Neural progenitor cell (in vitro differentiated cells): ENCODE measurements around the gene CD8B. TPM values are rescaled to one million over a fixed set of nuclear protein-coding genes. Genes with fewer than 3 reads are reported as not detected.

Experiments used
- DNase-seq: peaks from one replicate; pipeline ENCODE4 v3.0.0-alpha.2; 2016; ENCODE audit warnings: low spot score
- H2AFZ ChIP-seq: fragments of 200-600 bp; sonication (generic); replicated peaks from 2 replicates; pipeline ENCODE4 v1.6.1; 2016; ENCODE audit warnings: antibody characterized with exemption
- H3F3A ChIP-seq: fragments of 200-600 bp; sonication (generic); 2 replicates; pipeline ENCODE4 v1.6.1; 2016; ENCODE audit warnings: antibody characterized with exemption, low read depth
- H3K27ac ChIP-seq: fragments of 200-600 bp; sonication (generic); 2 replicates; pipeline ENCODE4 v1.5.1; 2016; ENCODE audit warnings: mild to moderate bottlenecking
- H3K27me3 ChIP-seq: fragments of 200-600 bp; sonication (generic); 2 replicates; pipeline ENCODE4 v1.6.1; 2016; ENCODE audit warnings: mild to moderate bottlenecking, moderate library complexity
- H3K36me3 ChIP-seq: fragments of 200-600 bp; sonication (generic); 2 replicates; pipeline ENCODE4 v1.5.1; 2016
- H3K4me1 ChIP-seq: fragments of 200-600 bp; sonication (generic); 2 replicates; pipeline ENCODE4 v1.6.1; 2016; ENCODE audit warnings: mixed run types
- H3K4me2 ChIP-seq: fragments of 200-600 bp; sonication (generic); 2 replicates; pipeline ENCODE4 v1.6.1; 2016
- H3K4me3 ChIP-seq: fragments of 200-600 bp; sonication (generic); 2 replicates; pipeline ENCODE4 v1.5.1; 2016
- H3K79me2 ChIP-seq: fragments of 200-600 bp; sonication (generic); 2 replicates; pipeline ENCODE4 v1.6.1; 2016; ENCODE audit warnings: low read depth
- H3K9ac ChIP-seq: fragments of 200-600 bp; sonication (generic); 2 replicates; pipeline ENCODE4 v1.6.1; 2016
- H3K9me3 ChIP-seq: fragments of 200-600 bp; sonication (generic); 2 replicates; pipeline ENCODE4 v1.5.1; 2016; ENCODE audit warnings: low read depth
- H4K20me1 ChIP-seq: fragments of 200-600 bp; sonication (generic); 2 replicates; pipeline ENCODE4 v1.6.1; 2016; ENCODE audit warnings: low read depth
- H3K27ac Mint-ChIP-seq: 3 replicates; pipeline ENCODE4 v1.8.0; 2021; ENCODE audit warnings: mixed read lengths
- H3K27me3 Mint-ChIP-seq: 2 replicates; pipeline ENCODE4 v1.8.0; 2022; ENCODE audit warnings: low read depth, mild to moderate bottlenecking, inconsistent platforms, moderate library complexity, mixed read lengths; ENCODE audit not compliant: insufficient read depth
- H3K36me3 Mint-ChIP-seq: 3 replicates; pipeline ENCODE4 v1.8.0; 2021; ENCODE audit warnings: mixed read lengths
- H3K4me1 Mint-ChIP-seq: 3 replicates; pipeline ENCODE4 v1.8.0; 2021; ENCODE audit warnings: mixed read lengths
- H3K4me3 Mint-ChIP-seq: 3 replicates; pipeline ENCODE4 v1.8.0; 2021; ENCODE audit warnings: mild to moderate bottlenecking, moderate library complexity, mixed read lengths
- H3K9me3 Mint-ChIP-seq: 3 replicates; pipeline ENCODE4 v1.8.0; 2020; ENCODE audit warnings: mixed read lengths
- EZH2 ChIP-seq: fragments of 200-600 bp; sonication (generic); IDR thresholded peaks from 2 replicates; pipeline ENCODE4 v1.6.1; 2017; ENCODE audit warnings: antibody characterized with exemption, mild to moderate bottlenecking, moderate library complexity
- EZH2phosphoT487 ChIP-seq: fragments of 200-600 bp; sonication (generic); IDR thresholded peaks from 2 replicates; pipeline ENCODE4 v1.6.1; 2017; ENCODE audit warnings: antibody characterized with exemption
- total RNA-seq: library from RNA; depleted of rRNA; stranded (reverse); fragments of >200 nt; gene quantifications from 2 replicates; pipeline ENCODE4 v1.2.3, GENCODE V29; 2015; ENCODE audit warnings: low replicate concordance
- TF ChIP-seq, protein P1 (sequence below): fragments of 200-600 bp; sonication (generic); IDR thresholded peaks from 2 replicates; pipeline ENCODE4 v1.5.1; 2017; ENCODE audit warnings: antibody characterized with exemption, mild to moderate bottlenecking

Gene CD8B
- total RNA-seq, 1 donor from 2014 or later: not detected

DNA sequence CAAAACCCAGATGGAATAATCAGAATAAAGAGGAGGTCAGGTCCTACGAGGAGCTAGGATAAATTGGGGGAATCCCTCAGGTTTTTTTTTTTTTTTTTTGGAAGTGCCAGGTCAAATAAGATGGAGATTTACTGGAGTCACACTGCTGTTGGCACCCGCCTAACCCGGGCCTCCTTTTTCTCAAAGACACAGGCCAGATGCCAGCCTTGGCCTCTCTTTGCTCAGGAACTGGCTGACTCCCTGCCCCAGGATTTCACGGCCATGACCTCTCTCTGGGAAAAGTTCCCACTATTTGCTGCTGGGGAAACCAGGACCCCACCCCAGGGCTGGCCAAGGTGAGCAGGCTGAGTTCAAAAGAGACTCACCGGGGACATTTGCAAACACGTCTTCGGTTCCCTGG is 73.5 kb downstream of the CD8B start:
- peaks cover 5% of the 10 kb centered on the region for H3K9me3 Mint-ChIP-seq
- H3F3A ChIP-seq: peaks cover 4% of the 10 kb centered on the region
- H4K20me1 ChIP-seq: peaks cover 3% of the 10 kb centered on the region

DNA sequence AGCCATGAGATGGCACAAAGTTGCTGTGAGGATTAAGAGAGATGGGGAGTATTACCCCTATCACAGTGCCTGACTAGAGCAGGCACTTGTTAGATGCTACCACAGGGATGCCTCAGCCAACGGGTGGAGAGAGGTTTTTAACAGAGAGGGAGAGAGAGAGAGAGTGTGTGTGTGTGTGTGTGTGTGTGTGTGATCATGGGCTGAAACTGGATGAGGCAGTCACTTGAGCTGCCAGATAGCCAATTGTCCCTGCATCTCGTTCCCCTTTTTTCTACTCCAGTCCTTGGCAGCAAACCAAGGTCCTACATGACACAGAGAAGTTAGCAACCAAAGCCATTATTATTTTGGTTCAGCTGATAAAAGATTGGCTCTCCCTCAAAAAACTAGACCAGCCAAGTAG is 74.0 kb downstream of the CD8B start:
- H3K27ac Mint-ChIP-seq: no peak overlapping the region
- TF ChIP-seq EZH2phosphoT487 (no peak), EZH2 (no peak)
- TF ChIP-seq, protein P1, sequence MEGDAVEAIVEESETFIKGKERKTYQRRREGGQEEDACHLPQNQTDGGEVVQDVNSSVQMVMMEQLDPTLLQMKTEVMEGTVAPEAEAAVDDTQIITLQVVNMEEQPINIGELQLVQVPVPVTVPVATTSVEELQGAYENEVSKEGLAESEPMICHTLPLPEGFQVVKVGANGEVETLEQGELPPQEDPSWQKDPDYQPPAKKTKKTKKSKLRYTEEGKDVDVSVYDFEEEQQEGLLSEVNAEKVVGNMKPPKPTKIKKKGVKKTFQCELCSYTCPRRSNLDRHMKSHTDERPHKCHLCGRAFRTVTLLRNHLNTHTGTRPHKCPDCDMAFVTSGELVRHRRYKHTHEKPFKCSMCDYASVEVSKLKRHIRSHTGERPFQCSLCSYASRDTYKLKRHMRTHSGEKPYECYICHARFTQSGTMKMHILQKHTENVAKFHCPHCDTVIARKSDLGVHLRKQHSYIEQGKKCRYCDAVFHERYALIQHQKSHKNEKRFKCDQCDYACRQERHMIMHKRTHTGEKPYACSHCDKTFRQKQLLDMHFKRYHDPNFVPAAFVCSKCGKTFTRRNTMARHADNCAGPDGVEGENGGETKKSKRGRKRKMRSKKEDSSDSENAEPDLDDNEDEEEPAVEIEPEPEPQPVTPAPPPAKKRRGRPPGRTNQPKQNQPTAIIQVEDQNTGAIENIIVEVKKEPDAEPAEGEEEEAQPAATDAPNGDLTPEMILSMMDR: no peak
- no peaks in the 10 kb centered on the region for H3K36me3 Mint-ChIP-seq
- Histone ChIP-seq H3K4me3 (no peak overlapping the region), H3F3A (peaks cover 4% of the 10 kb centered on the region), H2AFZ (no peak overlapping the region), H3K36me3 (no peaks in the 10 kb centered on the region), H3K9ac (no peak overlapping the region), H3K79me2 (no peaks in the 10 kb centered on the region), H3K27me3 (peaks cover 73% of the 10 kb centered on the region), H4K20me1 (peaks cover 3% of the 10 kb centered on the region), H3K27ac (no peak overlapping the region), H3K4me2 (no peak overlapping the region), H3K4me1 (peaks cover 7% of the 10 kb centered on the region), H3K9me3 (no peaks in the 10 kb centered on the region)
- peak; percentile 8 for DNase-seq
- H3K4me3 Mint-ChIP-seq: peak overlapping the region; percentile 52
- peaks cover 49% of the 10 kb centered on the region for H3K27me3 Mint-ChIP-seq
- H3K4me1 Mint-ChIP-seq: peaks cover 13% of the 10 kb centered on the region
- peaks cover 5% of the 10 kb centered on the region for H3K9me3 Mint-ChIP-seq

More for the DNA sequence above, 73.5 kb downstream of the CD8B start:
- peaks cover 13% of the 10 kb centered on the region for H3K4me1 Mint-ChIP-seq
- H3K27me3 Mint-ChIP-seq: peaks cover 51% of the 10 kb centered on the region
- Histone ChIP-seq H3K9me3 (no peaks in the 10 kb centered on the region), H3K27me3 (peaks cover 77% of the 10 kb centered on the region), H3K79me2 (no peaks in the 10 kb centered on the region), H3K9ac (no peak overlapping the region), H3K4me1 (peaks cover 7% of the 10 kb centered on the region), H3K4me2 (no peak overlapping the region), H3K4me3 (no peak overlapping the region), H3K27ac (no peak overlapping the region), H3K36me3 (no peaks in the 10 kb centered on the region), H2AFZ (no peak overlapping the region)
- H3K27ac Mint-ChIP-seq: no peak overlapping the region
- DNase-seq: no peak
- TF ChIP-seq EZH2phosphoT487 (no peak), EZH2 (no peak)
- TF ChIP-seq, protein P1: no peak
- no peak overlapping the region for H3K4me3 Mint-ChIP-seq
- H3K36me3 Mint-ChIP-seq: no peaks in the 10 kb centered on the region

DNA sequence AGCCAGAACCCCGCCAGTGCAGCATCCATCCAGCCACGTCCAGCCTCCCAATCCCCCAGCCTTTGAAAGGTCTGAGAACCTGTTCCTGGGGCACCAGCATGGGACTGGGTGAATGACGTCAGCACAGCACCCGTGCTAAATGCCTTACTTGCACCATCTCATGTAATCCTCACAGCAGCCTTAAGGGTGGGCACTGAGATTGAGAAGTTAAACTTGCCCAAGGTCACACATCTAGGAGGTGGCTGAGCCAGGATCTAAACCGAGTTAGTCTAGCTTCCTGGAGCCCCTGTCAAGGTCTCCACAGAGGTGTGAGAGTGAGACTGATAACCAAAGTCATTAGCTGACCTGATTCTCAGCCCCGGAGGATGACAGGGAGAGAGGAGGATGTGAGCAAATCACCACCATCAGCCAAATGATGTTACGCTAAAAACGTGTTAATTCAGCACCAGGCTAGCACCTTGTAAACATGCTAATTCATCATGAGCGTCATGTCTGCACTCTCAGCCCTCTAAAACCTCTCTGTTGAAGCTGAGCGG is 75.6 kb downstream of the CD8B start:
- peaks cover 34% of the 10 kb centered on the region for H3K27me3 Mint-ChIP-seq
- peaks cover 56% of the 10 kb centered on the region for H3K27me3 ChIP-seq

More for the DNA sequence above, 75.6 kb downstream of the CD8B start:
- H2AFZ ChIP-seq: no peak overlapping the region
- TF ChIP-seq, protein P1: no peak
- TF ChIP-seq EZH2: no peak
- TF ChIP-seq EZH2phosphoT487: no peak
- H3K36me3 ChIP-seq: no peaks in the 10 kb centered on the region
- peaks cover 6% of the 10 kb centered on the region for H3K4me1 Mint-ChIP-seq
- H3K79me2 ChIP-seq: no peaks in the 10 kb centered on the region
- no peaks in the 10 kb centered on the region for H3K36me3 Mint-ChIP-seq
- no peak overlapping the region for H3K27ac Mint-ChIP-seq
- no peak overlapping the region for H3K4me3 Mint-ChIP-seq
- no peak overlapping the region for H3K9ac ChIP-seq
- H3F3A ChIP-seq: peaks cover 4% of the 10 kb centered on the region
- H3K9me3 Mint-ChIP-seq: peaks cover 2% of the 10 kb centered on the region
- H3K4me2 ChIP-seq: no peak overlapping the region
- no peak overlapping the region for H3K4me3 ChIP-seq
- H4K20me1 ChIP-seq: no peaks in the 10 kb centered on the region
- no peak for DNase-seq
- no peaks in the 10 kb centered on the region for H3K9me3 ChIP-seq
- H3K4me1 ChIP-seq: peaks cover 7% of the 10 kb centered on the region
- no peak overlapping the region for H3K27ac ChIP-seq
